CD4-positive, alpha-beta memory T cell (primary cell): ENCODE results near the gene AFDN. TPM values are rescaled to one million over a fixed set of nuclear protein-coding genes. Genes with fewer than 3 reads are reported as not detected.
A peak's percentile ranks its signal among the peaks of the same experiment; 100 is the strongest.

Source experiments
- CTCF ChIA-PET: fragments of 350-600 bp; sonication (Branson Sonifier 250); formaldehyde crosslinking; loops from one replicate; lab custom pipeline; 2021; ENCODE audit warnings: inconsistent platforms; ENCODE audit not compliant: partially characterized antibody; lab: Charles Lee
- POLR2A ChIA-PET: fragments of 350-600 bp; sonication (Branson Sonifier 250); formaldehyde crosslinking; loops from one replicate; lab custom pipeline; 2021; ENCODE audit not compliant: partially characterized antibody; lab: Charles Lee
- DNase-seq, 5 donors: peaks; one replicate each; pipeline versions ENCODE4 v3.0.0 to v3.0.0-alpha.2; 2020 to 2022; ENCODE audit warnings: mixed read lengths in 1 of 5
- H3K27ac ChIP-seq: one replicate; pipeline ENCODE4 v1.7.0; 2013; ENCODE audit warnings: low read depth, low read length
- H3K27me3 ChIP-seq: 2 replicates; pipeline ENCODE4 v1.7.0; 2013; ENCODE audit warnings: mild to moderate bottlenecking, low read length, moderate library complexity; ENCODE audit not compliant: insufficient read depth
- H3K36me3 ChIP-seq: 2 replicates; pipeline ENCODE4 v1.7.0; 2013; ENCODE audit warnings: mild to moderate bottlenecking, low read length, moderate library complexity; ENCODE audit not compliant: insufficient read depth
- H3K4me1 ChIP-seq: 2 replicates; pipeline ENCODE4 v1.7.0; 2013; ENCODE audit warnings: mild to moderate bottlenecking, low read length, moderate library complexity; ENCODE audit not compliant: insufficient read depth
- H3K4me3 ChIP-seq, 2 donors: one replicate each; pipeline ENCODE4 v1.7.0; 2013; ENCODE audit warnings: low read length in 2 of 2, mild to moderate bottlenecking in 1 of 2
- H3K9me3 ChIP-seq, 2 donors: one replicate each; pipeline ENCODE4 v1.7.0; 2013; ENCODE audit warnings: low read length in 2 of 2, control low read depth in 1 of 2; ENCODE audit not compliant: control insufficient read depth in 1 of 2
- H3K27ac Mint-ChIP-seq, 7 donors: one replicate each; pipeline ENCODE4 v1.8.0; 2020 to 2021; ENCODE audit warnings: mixed read lengths in 7 of 7, mild to moderate bottlenecking in 6 of 7, inconsistent platforms in 3 of 7, moderate library complexity in 3 of 7
- H3K27me3 Mint-ChIP-seq, 2 donors: one replicate each; pipeline ENCODE4 v1.8.0; 2020 to 2021; ENCODE audit warnings: mixed read lengths in 2 of 2
- H3K36me3 Mint-ChIP-seq, 2 donors: one replicate each; pipeline ENCODE4 v1.8.0; 2020 to 2021; ENCODE audit warnings: mixed read lengths in 2 of 2, inconsistent platforms in 1 of 2, mild to moderate bottlenecking in 1 of 2
- H3K4me1 Mint-ChIP-seq, 4 donors: one replicate each; pipeline ENCODE4 v1.8.0; 2020 to 2021; ENCODE audit warnings: mixed read lengths in 4 of 4, mild to moderate bottlenecking in 1 of 4
- H3K4me3 Mint-ChIP-seq, 8 donors: one replicate each; pipeline ENCODE4 v1.8.0; 2020 to 2021; ENCODE audit warnings: mixed read lengths in 8 of 8, mild to moderate bottlenecking in 7 of 8, moderate library complexity in 6 of 8, inconsistent platforms in 3 of 8
- H3K9me3 Mint-ChIP-seq, 8 donors: one replicate each; pipeline ENCODE4 v1.8.0; 2020 to 2021; ENCODE audit warnings: mixed read lengths in 8 of 8, mild to moderate bottlenecking in 5 of 8, inconsistent platforms in 3 of 8, moderate library complexity in 1 of 8
- intact Hi-C: fragments of 100-400 bp; cut with micrococcal nuclease; formaldehyde crosslinking; loops from one replicate; pipeline ENCODE4 v1.15.1; 2023
- polyA plus RNA-seq, 2 donors: library from polyadenylated mRNA; unstranded; fragments of 300-500 nt; fragmentation: Illumina TruSeq; gene quantifications; one replicate each; pipeline ENCODE4 v1.2.3, GENCODE V29; 2021
- total RNA-seq, 2 experiments: library from RNA; stranded (reverse); gene quantifications; one replicate each; pipeline ENCODE4 v1.2.3, GENCODE V29; 2021

Gene AFDN
- total and polyA plus RNA-seq, 4 experiments from 2014 or later: 1.4 to 24.3 (median 15.3) TPM

GRCh38 chr6:167796192-167796981, 30.3 kb upstream of the AFDN start:
- Mint-ChIP-seq H3K9me3 (peaks cover 0 to 1% (median 0%) of the 10 kb centered on the region in 8 donors), H3K36me3 (no peaks in the 10 kb centered on the region), H3K4me3 (peak overlapping the region; percentile 42 to 78 (median 70)), H3K27me3 (peaks cover 30 to 32% of the 10 kb centered on the region in 2 donors), H3K4me1 (peaks cover 5 to 14% (median 6%) of the 10 kb centered on the region in 4 donors), H3K27ac (no peak overlapping the region)
- Histone ChIP-seq H3K4me3 (peak overlapping the region in 1 of 2 donors; percentile 14), H3K4me1 (no peaks in the 10 kb centered on the region), H3K27me3 (peaks cover 10% of the 10 kb centered on the region), H3K9me3 (no peaks in the 10 kb centered on the region), H3K27ac (no peak overlapping the region), H3K36me3 (no peaks in the 10 kb centered on the region)
- intact Hi-C loops: no loop called here
- ChIA-PET CTCF (no interaction called here), POLR2A (no interaction called here)
- no peak for DNase-seq

GRCh38 chr6:167797011-167797471, 29.7 kb upstream of the AFDN start:
- H3K9me3 ChIP-seq: no peaks in the 10 kb centered on the region
- H3K27me3 ChIP-seq: peaks cover 10% of the 10 kb centered on the region
- POLR2A ChIA-PET: no interaction called here
- no peaks in the 10 kb centered on the region for H3K36me3 ChIP-seq
- peak overlapping the region in 1 of 2 donors; percentile 14 for H3K4me3 ChIP-seq
- DNase-seq: no peak
- H3K27ac ChIP-seq: no peak overlapping the region
- intact Hi-C loops: no loop called here
- CTCF ChIA-PET: no interaction called here
- Mint-ChIP-seq H3K9me3 (peaks cover 0 to 1% (median 0%) of the 10 kb centered on the region in 8 donors), H3K27me3 (peaks cover 25 to 38% of the 10 kb centered on the region in 2 donors), H3K27ac (no peak overlapping the region), H3K36me3 (no peaks in the 10 kb centered on the region), H3K4me1 (peaks cover 5 to 14% (median 6%) of the 10 kb centered on the region in 4 donors), H3K4me3 (peak overlapping the region; percentile 42 to 78 (median 70))
- no peaks in the 10 kb centered on the region for H3K4me1 ChIP-seq

- ChIA-PET POLR2A (no interaction called here), CTCF (no interaction called here)
- Histone ChIP-seq H3K4me1 (no peaks in the 10 kb centered on the region), H3K27ac (no peak overlapping the region), H3K9me3 (no peaks in the 10 kb centered on the region), H3K27me3 (peaks cover 10% of the 10 kb centered on the region), H3K4me3 (no peak overlapping the region), H3K36me3 (no peaks in the 10 kb centered on the region)
- H3K9me3 Mint-ChIP-seq: peaks cover 0 to 1% (median 0%) of the 10 kb centered on the region in 8 donors
- H3K27me3 Mint-ChIP-seq: peaks cover 28 to 44% of the 10 kb centered on the region in 2 donors
- peaks cover 5 to 14% (median 6%) of the 10 kb centered on the region in 4 donors for H3K4me1 Mint-ChIP-seq
- intact Hi-C loops: no loop called here
- H3K36me3 Mint-ChIP-seq: no peaks in the 10 kb centered on the region
- H3K27ac Mint-ChIP-seq: no peak overlapping the region
- H3K4me3 Mint-ChIP-seq: peak overlapping the region in 6 of 8 donors; percentile 18 to 75 (median 38)
- no peak for DNase-seq
Observed at GRCh38 chr6:167797476-167798265, 29.0 kb upstream of the AFDN start.

- H3K4me1 ChIP-seq: no peaks in the 10 kb centered on the region
- H3K4me3 ChIP-seq: no peak overlapping the region
- H3K4me1 Mint-ChIP-seq: peaks cover 5 to 14% (median 6%) of the 10 kb centered on the region in 4 donors
- H3K27ac Mint-ChIP-seq: no peak overlapping the region
- H3K36me3 ChIP-seq: no peaks in the 10 kb centered on the region
- peaks cover 0 to 1% (median 0%) of the 10 kb centered on the region in 8 donors for H3K9me3 Mint-ChIP-seq
- H3K27me3 ChIP-seq: peaks cover 10% of the 10 kb centered on the region
- peaks cover 34 to 50% of the 10 kb centered on the region in 2 donors for H3K27me3 Mint-ChIP-seq
- ChIA-PET POLR2A (no interaction called here), CTCF (no interaction called here)
- no peaks in the 10 kb centered on the region for H3K9me3 ChIP-seq
- H3K4me3 Mint-ChIP-seq: peak overlapping the region in 1 of 8 donors; percentile 43
- intact Hi-C loops: no loop called here
- H3K27ac ChIP-seq: no peak overlapping the region
- DNase-seq: no peak
- H3K36me3 Mint-ChIP-seq: no peaks in the 10 kb centered on the region
Observed at GRCh38 chr6:167798453-167798852, 28.3 kb upstream of the AFDN start.

- peaks cover 32 to 50% of the 10 kb centered on the region in 2 donors for H3K27me3 Mint-ChIP-seq
- no peak overlapping the region for H3K4me3 Mint-ChIP-seq
- no peak overlapping the region for H3K4me3 ChIP-seq
- ChIA-PET POLR2A (no interaction called here), CTCF (no interaction called here)
- H3K27ac ChIP-seq: no peak overlapping the region
- peaks cover 0 to 1% (median 0%) of the 10 kb centered on the region in 8 donors for H3K9me3 Mint-ChIP-seq
- H3K9me3 ChIP-seq: no peaks in the 10 kb centered on the region
- H3K27ac Mint-ChIP-seq: no peak overlapping the region
- no peak for DNase-seq
- H3K4me1 ChIP-seq: no peaks in the 10 kb centered on the region
- intact Hi-C loops: no loop called here
- H3K4me1 Mint-ChIP-seq: peaks cover 5 to 14% (median 6%) of the 10 kb centered on the region in 4 donors
- H3K36me3 ChIP-seq: no peaks in the 10 kb centered on the region
- peaks cover 10% of the 10 kb centered on the region for H3K27me3 ChIP-seq
- no peaks in the 10 kb centered on the region for H3K36me3 Mint-ChIP-seq
Observed at GRCh38 chr6:167799033-167799821, 27.5 kb upstream of the AFDN start.

GRCh38 chr6:167800549-167800948, 26.2 kb upstream of the AFDN start:
- H3K4me1 Mint-ChIP-seq: peaks cover 2 to 12% (median 3%) of the 10 kb centered on the region in 4 donors

More at GRCh38 chr6:167800549-167800948, 26.2 kb upstream of the AFDN start:
- ChIA-PET POLR2A (no interaction called here), CTCF (no interaction called here)
- no peak for DNase-seq
- Mint-ChIP-seq H3K4me3 (no peak overlapping the region), H3K27me3 (peaks cover 24 to 48% of the 10 kb centered on the region in 2 donors), H3K9me3 (peaks cover 0 to 1% (median 0%) of the 10 kb centered on the region in 8 donors), H3K36me3 (no peaks in the 10 kb centered on the region), H3K27ac (no peak overlapping the region)
- Histone ChIP-seq H3K36me3 (no peaks in the 10 kb centered on the region), H3K27me3 (peaks cover 6% of the 10 kb centered on the region), H3K4me1 (no peaks in the 10 kb centered on the region), H3K27ac (no peak overlapping the region), H3K9me3 (no peaks in the 10 kb centered on the region), H3K4me3 (no peak overlapping the region)
- intact Hi-C loops: no loop called here
